ENCODE data around the gene AKAP10.

DNA sequence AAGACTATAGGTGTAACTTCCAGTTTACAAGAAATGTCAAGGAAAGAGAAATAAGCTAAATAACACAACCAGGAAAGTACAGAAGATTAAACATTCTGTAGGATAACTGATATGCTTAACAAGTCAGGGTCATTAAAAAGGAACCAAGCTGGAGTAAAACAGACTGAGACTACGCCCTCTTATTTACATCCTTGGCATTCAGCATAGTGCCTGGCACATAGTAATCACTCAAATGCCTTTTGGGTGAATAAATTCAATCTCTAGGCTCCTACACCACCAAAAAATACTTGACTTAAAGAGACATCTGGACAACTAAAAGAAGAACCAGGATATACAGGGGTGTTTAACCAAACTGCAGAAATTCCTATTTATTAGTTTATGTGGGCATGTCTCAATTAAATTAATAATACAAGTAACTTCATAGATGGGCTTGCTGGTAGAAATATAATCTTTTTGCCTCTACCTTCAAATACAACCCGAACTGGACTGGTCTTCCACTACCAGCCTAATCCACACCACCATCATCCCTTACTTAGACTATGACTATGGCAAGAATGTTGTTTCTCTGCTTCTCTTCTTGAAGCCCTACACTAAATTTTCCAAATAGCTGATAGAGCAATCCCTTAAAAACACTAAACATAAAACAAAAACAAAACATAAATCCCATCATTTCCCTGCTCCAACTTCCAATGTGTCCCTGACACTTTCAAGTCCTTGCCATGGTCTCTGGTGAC, 62.2 kb downstream of the AKAP10 start:
- no peak for TF ChIP-seq POLR2A (IDR thresholded peaks at IDR 0.05)
- TF ChIP-seq, protein P1, sequence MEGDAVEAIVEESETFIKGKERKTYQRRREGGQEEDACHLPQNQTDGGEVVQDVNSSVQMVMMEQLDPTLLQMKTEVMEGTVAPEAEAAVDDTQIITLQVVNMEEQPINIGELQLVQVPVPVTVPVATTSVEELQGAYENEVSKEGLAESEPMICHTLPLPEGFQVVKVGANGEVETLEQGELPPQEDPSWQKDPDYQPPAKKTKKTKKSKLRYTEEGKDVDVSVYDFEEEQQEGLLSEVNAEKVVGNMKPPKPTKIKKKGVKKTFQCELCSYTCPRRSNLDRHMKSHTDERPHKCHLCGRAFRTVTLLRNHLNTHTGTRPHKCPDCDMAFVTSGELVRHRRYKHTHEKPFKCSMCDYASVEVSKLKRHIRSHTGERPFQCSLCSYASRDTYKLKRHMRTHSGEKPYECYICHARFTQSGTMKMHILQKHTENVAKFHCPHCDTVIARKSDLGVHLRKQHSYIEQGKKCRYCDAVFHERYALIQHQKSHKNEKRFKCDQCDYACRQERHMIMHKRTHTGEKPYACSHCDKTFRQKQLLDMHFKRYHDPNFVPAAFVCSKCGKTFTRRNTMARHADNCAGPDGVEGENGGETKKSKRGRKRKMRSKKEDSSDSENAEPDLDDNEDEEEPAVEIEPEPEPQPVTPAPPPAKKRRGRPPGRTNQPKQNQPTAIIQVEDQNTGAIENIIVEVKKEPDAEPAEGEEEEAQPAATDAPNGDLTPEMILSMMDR (IDR thresholded peaks at IDR 0.05), result no peak
